ENCODE data around the gene KRT6B.

DNA sequence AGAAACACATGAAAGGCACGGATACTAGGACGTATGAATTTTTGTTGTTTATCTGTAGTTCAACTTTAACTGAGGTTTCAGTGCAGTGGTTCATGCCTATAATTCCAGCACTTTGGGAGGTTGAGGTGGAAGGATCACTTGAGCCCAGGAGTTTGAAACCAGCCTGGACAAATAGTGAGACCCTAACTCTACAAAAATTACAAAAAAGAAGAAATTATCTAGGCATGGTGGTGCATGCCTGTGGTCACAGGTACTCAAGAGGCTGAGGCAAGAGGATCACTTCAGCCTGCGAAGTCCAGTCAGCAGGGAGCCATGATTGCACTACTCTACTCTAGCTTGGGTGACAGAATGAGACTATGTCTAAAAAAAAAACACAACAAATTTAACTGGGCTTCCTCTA is 8.0 kb downstream of the KRT6B start:
- no peak for TF ChIP-seq TAF1 (IDR thresholded peaks at IDR 0.05; ENCODE audit: low read depth, low read length)
- no peak for TF ChIP-seq POLR2A (IDR thresholded peaks at IDR 0.05; ENCODE audit: control extremely low read depth in 1 of 2, low read depth in 2 of 2, low read length in 2 of 2)
- TF ChIP-seq, protein P1, sequence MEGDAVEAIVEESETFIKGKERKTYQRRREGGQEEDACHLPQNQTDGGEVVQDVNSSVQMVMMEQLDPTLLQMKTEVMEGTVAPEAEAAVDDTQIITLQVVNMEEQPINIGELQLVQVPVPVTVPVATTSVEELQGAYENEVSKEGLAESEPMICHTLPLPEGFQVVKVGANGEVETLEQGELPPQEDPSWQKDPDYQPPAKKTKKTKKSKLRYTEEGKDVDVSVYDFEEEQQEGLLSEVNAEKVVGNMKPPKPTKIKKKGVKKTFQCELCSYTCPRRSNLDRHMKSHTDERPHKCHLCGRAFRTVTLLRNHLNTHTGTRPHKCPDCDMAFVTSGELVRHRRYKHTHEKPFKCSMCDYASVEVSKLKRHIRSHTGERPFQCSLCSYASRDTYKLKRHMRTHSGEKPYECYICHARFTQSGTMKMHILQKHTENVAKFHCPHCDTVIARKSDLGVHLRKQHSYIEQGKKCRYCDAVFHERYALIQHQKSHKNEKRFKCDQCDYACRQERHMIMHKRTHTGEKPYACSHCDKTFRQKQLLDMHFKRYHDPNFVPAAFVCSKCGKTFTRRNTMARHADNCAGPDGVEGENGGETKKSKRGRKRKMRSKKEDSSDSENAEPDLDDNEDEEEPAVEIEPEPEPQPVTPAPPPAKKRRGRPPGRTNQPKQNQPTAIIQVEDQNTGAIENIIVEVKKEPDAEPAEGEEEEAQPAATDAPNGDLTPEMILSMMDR (IDR thresholded peaks at IDR 0.05; ENCODE audit: control extremely low read depth in 1 of 3, insufficient read depth in 1 of 3, low read depth in 1 of 3, low read length in 3 of 3): no peak
- TF ChIP-seq CREB1 (IDR thresholded peaks at IDR 0.05): no peak
- no peak for TF ChIP-seq KDM5A (IDR thresholded peaks at IDR 0.05; ENCODE audit: low read length)
- no peak for TF ChIP-seq BRCA1 (IDR thresholded peaks at IDR 0.05; ENCODE audit: low read depth, low read length)
- TF ChIP-seq, protein P2, sequence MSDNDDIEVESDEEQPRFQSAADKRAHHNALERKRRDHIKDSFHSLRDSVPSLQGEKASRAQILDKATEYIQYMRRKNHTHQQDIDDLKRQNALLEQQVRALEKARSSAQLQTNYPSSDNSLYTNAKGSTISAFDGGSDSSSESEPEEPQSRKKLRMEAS (IDR thresholded peaks at IDR 0.05): no peak
- no peak for TF ChIP-seq CHD1 (IDR thresholded peaks at IDR 0.05; ENCODE audit: low read depth, low read length)
- TF ChIP-seq SIN3A (conservative IDR thresholded peaks at IDR 0.05 in 1 of 2, IDR thresholded peaks at IDR 0.05 in 1 of 2; ENCODE audit: low read depth in 1 of 2, low read length in 2 of 2): no peak
- no peak for TF ChIP-seq TCF12 (IDR thresholded peaks at IDR 0.05; ENCODE audit: low read depth, low read length)
